A673 (cell line): ENCODE results near the gene FUT3.

Experiments used
- EZH2 ChIP-seq: fragments of 200-600 bp; sonication (generic); IDR thresholded peaks from 2 replicates; pipeline ENCODE4 v1.6.1; 2017; ENCODE audit warnings: borderline replicate concordance, low read depth, mild to moderate bottlenecking, mixed read lengths, antibody characterized with exemption, low read length; ENCODE audit not compliant: poor library complexity, severe bottlenecking
- TF ChIP-seq, protein P1 (sequence below): fragments of 300-800, 200-600 bp; sonication (generic); conservative IDR thresholded peaks from 2 replicates; pipeline ENCODE4 v1.5.1; 2017; ENCODE audit warnings: low read depth, mild to moderate bottlenecking, antibody characterized with exemption, low read length, moderate library complexity, mixed read lengths

GRCh38 chr19:5838353-5839064 is 12.7 kb downstream of the FUT3 start:
- TF ChIP-seq, protein P1, sequence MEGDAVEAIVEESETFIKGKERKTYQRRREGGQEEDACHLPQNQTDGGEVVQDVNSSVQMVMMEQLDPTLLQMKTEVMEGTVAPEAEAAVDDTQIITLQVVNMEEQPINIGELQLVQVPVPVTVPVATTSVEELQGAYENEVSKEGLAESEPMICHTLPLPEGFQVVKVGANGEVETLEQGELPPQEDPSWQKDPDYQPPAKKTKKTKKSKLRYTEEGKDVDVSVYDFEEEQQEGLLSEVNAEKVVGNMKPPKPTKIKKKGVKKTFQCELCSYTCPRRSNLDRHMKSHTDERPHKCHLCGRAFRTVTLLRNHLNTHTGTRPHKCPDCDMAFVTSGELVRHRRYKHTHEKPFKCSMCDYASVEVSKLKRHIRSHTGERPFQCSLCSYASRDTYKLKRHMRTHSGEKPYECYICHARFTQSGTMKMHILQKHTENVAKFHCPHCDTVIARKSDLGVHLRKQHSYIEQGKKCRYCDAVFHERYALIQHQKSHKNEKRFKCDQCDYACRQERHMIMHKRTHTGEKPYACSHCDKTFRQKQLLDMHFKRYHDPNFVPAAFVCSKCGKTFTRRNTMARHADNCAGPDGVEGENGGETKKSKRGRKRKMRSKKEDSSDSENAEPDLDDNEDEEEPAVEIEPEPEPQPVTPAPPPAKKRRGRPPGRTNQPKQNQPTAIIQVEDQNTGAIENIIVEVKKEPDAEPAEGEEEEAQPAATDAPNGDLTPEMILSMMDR: no peak
- no peak for TF ChIP-seq EZH2
